ENCODE data around the gene CARD19.

DNA sequence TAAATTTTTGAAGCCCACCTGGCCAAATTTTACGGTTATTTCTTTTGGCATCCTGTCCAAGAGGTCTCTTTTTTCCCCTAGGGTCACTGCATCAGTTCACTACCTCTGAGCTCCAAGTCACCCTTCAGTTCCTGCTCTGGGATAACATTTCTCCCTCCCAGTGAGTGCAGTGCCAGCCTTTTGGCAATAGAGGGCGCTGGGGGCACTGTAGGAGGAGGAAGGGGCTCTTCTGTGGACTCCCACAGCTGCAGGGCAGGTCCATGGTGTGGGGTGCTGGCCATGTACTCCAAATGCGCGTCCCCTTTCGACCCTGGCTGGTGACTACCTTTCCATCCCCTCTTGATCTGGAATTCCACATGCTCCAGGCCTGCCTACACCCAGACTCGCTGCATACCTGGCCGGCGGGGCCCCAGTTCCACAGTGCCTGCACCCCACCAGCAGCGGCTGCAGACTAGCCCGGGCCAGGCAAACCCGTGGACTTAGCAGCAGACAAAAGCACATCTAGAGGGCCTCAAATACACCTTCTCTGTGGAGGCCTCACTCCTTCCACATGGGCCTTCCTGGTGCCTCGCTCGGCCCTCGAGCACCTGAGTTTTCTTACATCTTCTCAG lies 58.4 kb downstream of the CARD19 start:
- no peak for TF ChIP-seq EZH2 (IDR thresholded peaks at IDR 0.05; ENCODE audit: low read depth, unreplicated experiment)
- peak; percentile 93 to 94 for TF ChIP-seq CTCF (conservative IDR thresholded peaks at IDR 0.05; ENCODE audit: low read depth in 2 of 2)
- TF ChIP-seq EZH2phosphoT487 (IDR thresholded peaks at IDR 0.05; ENCODE audit: unreplicated experiment) = no peak
- TF ChIP-seq POLR2AphosphoS5 (IDR thresholded peaks at IDR 0.05; ENCODE audit: low read depth) = no peak
- no peak for TF ChIP-seq CREB1 (CRISPR knock-in tag; IDR thresholded peaks at IDR 0.05; ENCODE audit: low read depth)
- TF ChIP-seq, protein P1, sequence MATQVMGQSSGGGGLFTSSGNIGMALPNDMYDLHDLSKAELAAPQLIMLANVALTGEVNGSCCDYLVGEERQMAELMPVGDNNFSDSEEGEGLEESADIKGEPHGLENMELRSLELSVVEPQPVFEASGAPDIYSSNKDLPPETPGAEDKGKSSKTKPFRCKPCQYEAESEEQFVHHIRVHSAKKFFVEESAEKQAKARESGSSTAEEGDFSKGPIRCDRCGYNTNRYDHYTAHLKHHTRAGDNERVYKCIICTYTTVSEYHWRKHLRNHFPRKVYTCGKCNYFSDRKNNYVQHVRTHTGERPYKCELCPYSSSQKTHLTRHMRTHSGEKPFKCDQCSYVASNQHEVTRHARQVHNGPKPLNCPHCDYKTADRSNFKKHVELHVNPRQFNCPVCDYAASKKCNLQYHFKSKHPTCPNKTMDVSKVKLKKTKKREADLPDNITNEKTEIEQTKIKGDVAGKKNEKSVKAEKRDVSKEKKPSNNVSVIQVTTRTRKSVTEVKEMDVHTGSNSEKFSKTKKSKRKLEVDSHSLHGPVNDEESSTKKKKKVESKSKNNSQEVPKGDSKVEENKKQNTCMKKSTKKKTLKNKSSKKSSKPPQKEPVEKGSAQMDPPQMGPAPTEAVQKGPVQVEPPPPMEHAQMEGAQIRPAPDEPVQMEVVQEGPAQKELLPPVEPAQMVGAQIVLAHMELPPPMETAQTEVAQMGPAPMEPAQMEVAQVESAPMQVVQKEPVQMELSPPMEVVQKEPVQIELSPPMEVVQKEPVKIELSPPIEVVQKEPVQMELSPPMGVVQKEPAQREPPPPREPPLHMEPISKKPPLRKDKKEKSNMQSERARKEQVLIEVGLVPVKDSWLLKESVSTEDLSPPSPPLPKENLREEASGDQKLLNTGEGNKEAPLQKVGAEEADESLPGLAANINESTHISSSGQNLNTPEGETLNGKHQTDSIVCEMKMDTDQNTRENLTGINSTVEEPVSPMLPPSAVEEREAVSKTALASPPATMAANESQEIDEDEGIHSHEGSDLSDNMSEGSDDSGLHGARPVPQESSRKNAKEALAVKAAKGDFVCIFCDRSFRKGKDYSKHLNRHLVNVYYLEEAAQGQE (IDR thresholded peaks at IDR 0.05; ENCODE audit: unreplicated experiment) = no peak
- no peak for TF ChIP-seq STAT1 (IDR thresholded peaks at IDR 0.05; ENCODE audit: unreplicated experiment)
- TF ChIP-seq JUNB (IDR thresholded peaks at IDR 0.05; ENCODE audit: unreplicated experiment) = no peak
- no peak for TF ChIP-seq ZNF331 (CRISPR knock-in tag; IDR thresholded peaks at IDR 0.05; ENCODE audit: low read depth)
- no peak for TF ChIP-seq NANOG (IDR thresholded peaks at IDR 0.05; ENCODE audit: borderline replicate concordance)
- no peak for TF ChIP-seq ETS1 (IDR thresholded peaks at IDR 0.05)
